KBM-7 (cell line): ENCODE measurements around the gene EVC2.

Experiments
- DNase-seq: peaks from one replicate; pipeline ENCODE4 v3.0.0-alpha.2; 2015
- in situ Hi-C: fragments of 300-500 bp; cut with MboI; formaldehyde crosslinking; loops from 2 replicates; pipeline ENCODE4 v1.14.3; 2020; ENCODE audit warnings: low sequenced_read_pairs, low pct_unique_long_range_greater_than_20kb, mixed read lengths

Gene EVC2

DNA sequence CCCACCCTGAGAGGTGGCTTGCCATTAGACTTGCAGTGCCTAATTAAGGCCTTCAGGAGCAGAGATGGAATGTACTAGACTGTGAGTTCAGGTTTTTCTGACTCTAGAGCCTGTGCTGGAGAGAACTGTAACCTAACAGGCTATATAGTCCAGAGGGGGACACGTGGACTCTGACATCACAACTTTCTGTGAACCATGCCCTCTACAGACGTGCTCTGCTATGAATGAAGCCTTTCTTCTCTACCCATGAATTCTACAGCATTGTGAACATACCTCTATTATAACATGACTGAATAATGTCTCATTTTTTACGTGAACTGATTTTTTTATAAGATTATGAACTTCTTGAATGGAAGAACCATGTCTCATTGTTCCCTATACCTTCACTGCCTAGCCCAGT lies 68.8 kb downstream of the EVC2 start:
- no peak for DNase-seq
- in situ Hi-C loops = no loop called here

- in situ Hi-C loops = no loop called here
- DNase-seq = no peak
Measured at GRCh38 chr4:5638976-5639375, 69.4 kb downstream of the EVC2 start.

DNA sequence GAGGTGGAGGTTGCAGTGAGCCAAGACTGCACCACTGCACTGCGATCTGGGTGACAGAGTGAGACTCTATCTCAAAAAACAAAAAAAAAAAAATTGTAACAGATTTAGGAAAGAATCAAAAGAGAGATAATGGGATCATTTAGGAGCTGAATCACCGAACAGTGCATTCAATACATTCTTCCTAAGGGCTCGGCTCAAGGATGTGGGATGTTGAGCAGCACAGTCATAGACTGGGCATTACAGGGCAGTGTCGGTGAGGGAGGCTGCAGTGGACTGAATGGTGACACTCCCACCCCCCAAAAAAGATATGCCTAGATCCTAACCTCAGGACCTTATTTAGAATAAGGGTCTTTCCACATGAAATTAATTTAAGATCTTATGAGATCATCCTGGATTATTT lies 70.0 kb downstream of the EVC2 start:
- DNase-seq = no peak
- in situ Hi-C loops = no loop called here

- DNase-seq = no peak
- in situ Hi-C loops = no loop called here
Measured at GRCh38 chr4:5636766-5637670, 71.3 kb downstream of the EVC2 start.

GRCh38 chr4:5635826-5636195 lies 72.5 kb downstream of the EVC2 start:
- DNase-seq = no peak
- in situ Hi-C loops = no loop called here

GRCh38 chr4:5632571-5632970 lies 75.8 kb downstream of the EVC2 start:
- in situ Hi-C loops = no loop called here
- no peak for DNase-seq

- in situ Hi-C loops = no loop called here
- DNase-seq = no peak
Measured at GRCh38 chr4:5632066-5632440, 76.3 kb downstream of the EVC2 start.

DNA sequence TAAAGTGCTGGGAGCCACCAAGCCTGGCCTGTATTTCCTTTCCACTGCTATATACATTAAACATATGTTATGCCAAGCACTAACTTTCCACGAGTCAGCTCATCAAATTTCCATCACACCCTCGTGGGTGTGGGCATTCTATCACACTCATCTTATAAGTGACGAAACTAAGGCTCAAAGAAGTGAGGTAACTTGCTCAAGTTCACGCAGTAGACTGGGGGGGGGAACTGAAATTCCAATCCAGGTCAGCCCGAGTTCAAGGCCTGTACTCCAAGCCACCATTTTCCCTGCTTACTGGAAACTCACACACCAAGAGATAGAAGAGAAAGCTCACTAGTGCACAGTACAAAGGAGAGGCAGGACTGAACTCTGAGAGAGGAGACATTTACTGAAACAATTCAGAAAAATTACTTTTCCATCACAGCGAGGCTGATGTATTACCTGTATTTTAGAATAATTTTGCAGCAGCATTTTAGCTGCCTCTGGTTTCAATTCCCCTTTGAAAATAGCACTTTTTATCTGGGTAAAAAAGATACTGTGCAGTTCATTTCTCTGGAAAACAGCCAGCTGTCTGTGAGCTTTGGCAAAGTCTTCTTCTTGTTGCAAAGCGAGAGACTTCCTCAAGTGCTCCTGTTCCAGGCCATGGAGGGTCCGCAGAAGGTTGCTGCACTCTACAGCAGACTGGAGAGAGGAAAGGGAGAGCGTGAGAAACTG lies 76.8 kb downstream of the EVC2 start:
- no peak for DNase-seq
- in situ Hi-C loops = no loop called here

- DNase-seq = no peak
- in situ Hi-C loops = no loop called here
Measured at GRCh38 chr4:5630762-5631161, 77.6 kb downstream of the EVC2 start.

- in situ Hi-C loops = no loop called here
- no peak for DNase-seq
Measured at GRCh38 chr4:5629542-5629941, 78.8 kb downstream of the EVC2 start.

DNA sequence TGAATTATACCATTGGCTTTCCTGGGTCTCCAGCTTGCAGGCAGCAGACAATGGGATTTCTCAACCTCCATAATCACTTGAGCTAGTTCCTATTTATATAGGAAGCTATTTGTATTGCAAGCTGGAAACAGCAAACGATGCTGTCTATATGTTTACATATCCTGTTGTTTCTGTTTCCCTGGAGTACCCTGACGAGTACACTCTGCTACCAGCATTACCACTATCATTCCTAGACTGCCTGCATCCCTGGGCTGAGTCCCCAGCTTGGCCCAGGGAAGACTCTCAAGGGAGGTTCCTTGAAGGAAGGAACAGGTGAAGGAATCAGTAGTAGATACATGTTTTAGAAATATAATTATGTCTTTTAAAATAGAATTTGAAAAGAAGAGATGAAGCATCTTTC lies 81.4 kb downstream of the EVC2 start:
- no peak for DNase-seq
- in situ Hi-C loops = no loop called here

DNA sequence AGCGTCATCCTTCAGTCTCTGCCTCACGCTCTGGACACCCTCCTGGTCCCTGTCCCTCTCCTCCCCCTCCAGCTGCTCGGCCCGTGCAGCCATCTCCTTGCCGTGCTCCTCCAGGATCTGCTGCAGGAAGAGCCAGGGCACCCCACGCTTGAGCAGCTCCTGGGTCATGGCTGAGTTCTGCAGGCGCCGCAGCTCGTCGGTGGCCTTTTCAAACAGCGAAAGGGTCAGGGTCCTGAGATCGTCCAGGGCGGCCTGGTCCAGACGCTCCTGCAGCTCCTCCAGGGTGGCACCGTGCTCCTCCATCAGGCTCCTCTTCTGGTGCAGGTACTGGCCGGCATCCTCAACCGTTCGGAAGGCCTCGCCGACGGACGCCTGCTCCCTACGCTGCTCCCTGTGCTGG lies 85.8 kb downstream of the EVC2 start:
- in situ Hi-C loops = no loop called here

DNA sequence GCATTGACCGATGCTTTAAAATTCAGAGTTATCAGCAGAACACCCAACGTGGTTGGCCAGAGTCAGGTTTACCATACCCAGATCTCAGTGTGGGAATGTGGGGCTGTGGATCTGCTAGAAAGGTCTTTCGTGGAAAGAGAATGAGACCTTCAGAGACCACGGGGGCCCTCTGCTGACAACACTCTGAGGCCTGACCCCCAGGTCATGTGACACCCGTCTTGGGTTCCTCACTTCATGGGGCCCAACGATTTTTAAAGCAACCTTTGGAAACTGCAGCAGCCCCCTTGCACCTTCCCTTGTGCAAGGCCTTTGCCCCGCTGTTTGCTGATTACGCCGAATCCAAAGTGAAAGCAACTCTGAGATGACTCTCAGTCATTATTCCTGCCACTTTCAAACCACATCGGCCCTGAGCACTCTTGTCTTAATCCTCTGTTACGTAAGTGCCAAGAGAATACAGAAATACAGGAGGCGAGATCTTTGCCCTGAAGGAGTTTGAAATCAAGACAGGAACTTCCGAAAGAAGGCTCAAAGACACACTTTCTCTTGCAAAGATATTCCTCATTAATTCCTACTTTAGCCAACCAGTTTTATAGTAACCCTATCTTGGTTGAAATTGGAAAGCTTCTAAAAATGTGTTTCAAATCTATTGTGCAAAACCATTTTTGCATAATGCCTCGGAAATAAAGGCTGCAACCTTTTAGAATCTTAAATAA lies 88.3 kb downstream of the EVC2 start:
- in situ Hi-C loops = no loop called here
- no peak for DNase-seq

More for the DNA sequence above, 85.8 kb downstream of the EVC2 start:
- no peak for DNase-seq

DNA sequence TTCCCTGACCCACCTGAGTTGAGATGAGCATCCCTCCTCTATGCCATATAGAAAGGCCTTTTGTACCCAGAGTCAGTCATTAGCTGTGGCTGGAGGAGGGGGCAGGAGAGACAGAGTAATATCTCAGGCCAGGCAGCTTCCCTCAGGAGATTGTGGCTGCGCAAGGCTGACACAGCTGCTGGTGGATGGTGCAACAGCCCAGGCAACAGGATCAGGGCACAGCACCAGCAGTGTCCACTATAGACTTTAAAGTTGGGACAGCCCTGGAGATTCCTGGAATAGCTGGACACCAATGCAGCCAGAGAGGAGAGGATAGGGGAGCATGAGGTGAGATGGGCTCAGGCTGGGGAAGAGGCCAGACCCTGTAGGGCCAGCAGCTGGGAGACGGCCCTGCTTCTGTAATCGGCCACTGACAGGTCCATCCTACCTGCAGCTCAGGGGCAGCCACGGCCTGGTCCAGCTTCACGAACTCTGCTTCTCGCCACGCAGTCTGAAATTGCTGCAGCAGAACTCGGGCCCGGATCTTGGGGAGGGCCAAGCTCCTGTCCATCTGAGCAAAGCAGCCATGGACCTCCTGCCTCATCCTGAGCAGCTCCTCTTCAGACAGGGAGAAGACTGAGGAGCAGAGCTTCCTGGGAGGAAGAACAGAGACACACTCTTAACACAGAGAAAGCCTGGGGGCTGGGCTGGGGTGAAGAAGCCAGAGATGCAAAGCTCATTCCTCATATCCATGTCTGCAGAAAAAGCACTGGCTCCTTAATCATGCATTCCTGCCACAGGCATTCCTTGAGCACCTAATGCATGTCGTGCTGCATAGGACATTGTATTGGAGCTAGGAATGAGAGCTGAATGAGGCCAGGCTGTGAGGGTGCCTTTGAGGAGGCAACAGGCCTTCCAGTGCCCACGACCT lies 90.1 kb downstream of the EVC2 start:
- DNase-seq = no peak
- in situ Hi-C loops = no loop called here

DNA sequence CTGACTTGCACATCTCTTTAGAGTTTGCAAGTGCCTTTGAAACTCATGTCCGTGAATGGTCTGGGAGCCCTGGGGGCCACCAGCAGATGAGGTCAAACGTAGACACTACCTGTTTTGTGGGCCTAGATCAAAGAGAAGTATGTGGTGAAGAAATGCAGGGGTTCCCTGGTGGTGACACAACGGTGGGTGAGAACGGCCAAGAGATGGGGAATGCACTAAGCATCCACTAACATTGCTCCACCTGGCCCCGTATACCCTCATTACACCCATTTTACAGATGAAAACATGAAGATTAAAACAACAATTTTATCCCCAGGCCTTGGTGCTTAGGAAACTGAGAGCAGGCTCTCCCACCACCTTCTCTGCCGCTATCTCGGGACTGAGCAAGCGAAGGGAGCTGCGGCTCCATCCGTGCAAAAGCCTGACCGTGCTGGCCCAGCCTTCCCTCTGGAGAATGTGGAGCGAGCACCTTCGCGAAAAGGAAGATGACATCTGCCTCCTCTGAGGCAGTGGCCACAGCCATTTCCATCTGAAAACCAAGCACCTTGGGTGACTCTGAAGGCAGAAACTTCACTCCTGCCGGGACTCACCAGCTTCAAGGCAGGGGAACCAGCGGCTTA lies 91.9 kb downstream of the EVC2 start:
- no peak for DNase-seq
- in situ Hi-C loops = no loop called here

- in situ Hi-C loops = no loop called here
- DNase-seq = no peak
Measured at GRCh38 chr4:5615496-5616075, 92.8 kb downstream of the EVC2 start.

DNA sequence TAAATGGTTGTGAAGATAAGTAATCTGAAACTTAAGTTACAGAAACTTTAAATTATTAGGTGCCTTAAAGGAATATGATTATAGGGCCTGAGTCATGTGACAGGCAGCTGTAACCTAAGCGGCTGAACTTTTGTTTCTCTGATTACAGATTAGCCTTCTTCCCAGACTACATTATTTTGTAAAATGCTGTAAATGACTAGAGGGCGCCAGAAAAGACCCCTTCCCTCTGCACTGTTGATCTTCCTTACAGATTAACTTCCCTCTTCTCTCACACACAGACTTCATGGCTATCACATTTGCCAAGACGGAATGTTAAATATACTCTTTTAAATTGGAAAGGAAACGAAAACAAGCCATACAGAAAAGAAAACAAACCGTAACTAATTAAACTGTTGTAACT lies 96.6 kb downstream of the EVC2 start:
- in situ Hi-C loops = no loop called here
- DNase-seq = no peak

DNA sequence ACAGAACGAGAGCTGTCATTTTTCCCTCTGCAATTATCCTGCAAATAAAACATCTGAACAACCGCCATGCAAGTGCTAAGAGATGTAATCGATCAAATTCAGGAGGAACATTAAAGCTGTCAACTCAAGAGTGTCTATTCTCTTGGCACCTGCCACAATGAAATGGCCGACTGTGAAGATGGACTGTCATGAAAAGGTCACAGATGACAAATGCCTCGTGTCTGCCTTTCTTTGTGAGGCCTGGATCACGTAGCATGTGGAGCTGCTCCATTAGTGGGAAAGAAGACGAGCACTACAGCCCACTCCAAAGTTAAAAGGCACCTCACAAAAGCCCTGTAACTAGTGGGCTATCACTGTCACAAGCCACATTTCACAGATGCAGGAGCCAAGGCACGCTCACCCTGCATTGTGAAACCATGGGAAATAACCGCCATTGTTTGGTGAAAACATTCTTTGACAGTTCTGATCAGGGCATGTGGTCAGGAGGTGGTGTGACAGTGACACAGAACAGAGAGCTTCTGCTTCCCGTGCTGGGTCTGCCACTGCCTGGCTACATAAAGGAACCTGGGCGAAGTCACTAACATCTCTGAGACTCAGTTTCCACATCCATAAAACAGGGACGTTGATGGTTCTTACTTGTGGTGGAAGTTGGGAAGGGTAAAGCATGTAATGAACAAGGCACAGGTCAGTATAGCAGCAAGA lies 98.9 kb downstream of the EVC2 start:
- DNase-seq = no peak
- in situ Hi-C loops = no loop called here
